GM12878 (cell line): ENCODE results near the gene NLRC5. TPM values are rescaled to one million over a fixed set of nuclear protein-coding genes. Genes with fewer than 3 reads are reported as not detected.

ENCODE experiments used
- ATAC-seq: fragments of 200-7000 bp; cut with Tn5 transposase; 3 replicates; pipeline ENCODE4 v1.9.1; 2020; ENCODE audit warnings: mild to moderate bottlenecking, moderate library complexity
- BruUV-seq: library from RNA; stranded (reverse); fragments of 400-500 nt; replicated peaks from 2 replicates; lab custom pipeline; 2021; lab: Mats Ljungman, UMichigan
- CTCF ChIA-PET: fragments of 300-600 bp; sonication (Branson Sonifier 250); formaldehyde crosslinking; extraction: SDS; loops from one replicate; lab custom pipeline; 2021; ENCODE audit warnings: inconsistent platforms; lab: Yijun Ruan, JAX
- POLR2A ChIA-PET: fragments of 350-600 bp; formaldehyde crosslinking; extraction: SDS; loops from one replicate; lab custom pipeline; 2021; ENCODE audit warnings: inconsistent platforms; lab: Charles Lee
- RAD21 ChIA-PET: fragments of 300-600 bp; sonication (Branson Sonifier 250); formaldehyde crosslinking; loops from one replicate; lab custom pipeline; 2023; ENCODE audit warnings: antibody characterized with exemption; ENCODE audit not compliant: unreplicated experiment; lab: Charles Lee
- SMC1A ChIA-PET: fragments of 300-600 bp; sonication (Branson Sonifier 250); formaldehyde crosslinking; loops from one replicate; lab custom pipeline; 2023; ENCODE audit not compliant: unreplicated experiment, uncharacterized antibody; lab: Charles Lee
- DNase-seq: peaks from one replicate; pipeline ENCODE4 v3.0.0-alpha.2; 2011; ENCODE audit warnings: low read depth, low spot score
- FAIRE-seq: peaks from 3 replicates; lab custom pipeline; 2011; peaks lifted over from hg19 to GRCh38; lab: Jason Lieb, UNC
- H2AFZ ChIP-seq: 2 replicates; pipeline ENCODE4 v1.6.0; 2011; ENCODE audit warnings: low read depth, low read length, control low read depth; ENCODE audit not compliant: control insufficient read depth
- H3K27ac ChIP-seq: 2 replicates; pipeline ENCODE4 v1.5.1; 2011; ENCODE audit warnings: control low read depth; ENCODE audit not compliant: control insufficient read depth, insufficient read depth
- H3K27me3 ChIP-seq, 2 experiments: replicated peaks in 1 of 2; 2 replicates each; pipeline versions ENCODE4 v1.6.0 to v1.6.1; 2011; ENCODE audit warnings: low read length in 1 of 2; ENCODE audit not compliant: control insufficient read depth in 2 of 2, insufficient read depth in 2 of 2
- H3K36me3 ChIP-seq, 2 experiments: 2 replicates each; pipeline ENCODE4 v1.5.1; 2011; ENCODE audit warnings: low read length in 1 of 2; ENCODE audit not compliant: control insufficient read depth in 2 of 2, insufficient read depth in 2 of 2
- H3K4me1 ChIP-seq: 2 replicates; pipeline ENCODE4 v1.6.1; 2011; ENCODE audit warnings: mild to moderate bottlenecking, low read length, moderate library complexity, mixed read lengths; ENCODE audit not compliant: control insufficient read depth, insufficient read depth
- H3K4me2 ChIP-seq: 2 replicates; pipeline ENCODE4 v1.6.0; 2011; ENCODE audit warnings: control low read depth; ENCODE audit not compliant: control insufficient read depth, insufficient read depth
- H3K4me3 ChIP-seq: fragments of 200-600 bp; sonication (generic); 2 replicates; pipeline ENCODE4 v1.5.1; 2016
- H3K79me2 ChIP-seq: 2 replicates; pipeline ENCODE4 v1.6.0; 2011; ENCODE audit warnings: low read length; ENCODE audit not compliant: control insufficient read depth, insufficient read depth
- H3K9ac ChIP-seq: 2 replicates; pipeline ENCODE4 v1.8.0; 2011; ENCODE audit warnings: low read length, control low read depth, mixed read lengths; ENCODE audit not compliant: control insufficient read depth, insufficient read depth
- H3K9me3 ChIP-seq: replicated peaks from 3 replicates; pipeline ENCODE4 v1.5.1; 2011; ENCODE audit warnings: mild to moderate bottlenecking, low read length; ENCODE audit not compliant: control insufficient read depth, insufficient read depth
- H4K20me1 ChIP-seq: 2 replicates; pipeline ENCODE4 v1.6.0; 2011; ENCODE audit not compliant: control insufficient read depth, insufficient read depth
- ASH2L ChIP-seq: fragments of 300-600, 200-600 bp; sonication (generic); IDR thresholded peaks from 2 replicates; pipeline ENCODE4 v1.6.1; 2017; ENCODE audit warnings: low read depth, mild to moderate bottlenecking, borderline replicate concordance
- CBX3 ChIP-seq: fragments of 200-600 bp; sonication (generic); IDR thresholded peaks from 2 replicates; pipeline ENCODE4 v1.6.1; 2016; ENCODE audit warnings: low read depth, borderline replicate concordance
- E2F4 ChIP-seq: IDR thresholded peaks from 2 replicates; pipeline ENCODE4 v1.6.1; 2012; ENCODE audit warnings: low read depth, low read length, improper control_type of control experiment
- EGR1 ChIP-seq, 2 experiments: IDR thresholded peaks; 1 replicate in 1 of 2; 2 replicates in 1 of 2; pipeline ENCODE4 v1.6.1; 2011 to 2012; ENCODE audit warnings: low read depth in 2 of 2, low read length in 2 of 2, borderline replicate concordance in 1 of 2, mild to moderate bottlenecking in 1 of 2, moderate library complexity in 1 of 2
- ETV6 ChIP-seq, 2 experiments: fragments of 450-650 bp in 1 of 2; IDR thresholded peaks in 1 of 2; conservative IDR thresholded peaks in 1 of 2; 2 replicates each; pipeline ENCODE4 v1.6.1; 2014; ENCODE audit warnings: antibody characterized with exemption in 1 of 2, borderline replicate concordance in 1 of 2, low read depth in 1 of 2, mild to moderate bottlenecking in 1 of 2, moderate library complexity in 1 of 2
- GATAD2B ChIP-seq: fragments of 450-650 bp; conservative IDR thresholded peaks from 2 replicates; pipeline ENCODE4 v1.6.1; 2017; ENCODE audit warnings: low read depth, mild to moderate bottlenecking, moderate library complexity
- HSF1 ChIP-seq: fragments of 150-350 bp; IDR thresholded peaks from 2 replicates; pipeline ENCODE4 v1.6.1; 2014; ENCODE audit warnings: mild to moderate bottlenecking, low read depth, low read length
- IRF5 ChIP-seq: fragments of 450-650 bp; IDR thresholded peaks from 2 replicates; pipeline ENCODE4 v1.6.1; 2017; ENCODE audit warnings: borderline replicate concordance
- MLLT1 ChIP-seq: fragments of 450-650 bp; IDR thresholded peaks from 2 replicates; pipeline ENCODE4 v1.6.1; 2016; ENCODE audit warnings: mild to moderate bottlenecking
- MYC ChIP-seq: IDR thresholded peaks from 2 replicates; pipeline ENCODE4 v1.6.1; 2011; ENCODE audit warnings: mild to moderate bottlenecking, low read length, moderate library complexity, inconsistent platforms; ENCODE audit not compliant: insufficient read depth, insufficient replicate concordance, insufficient read length, severe bottlenecking
- SMC3 ChIP-seq: IDR thresholded peaks from 2 replicates; pipeline ENCODE4 v1.6.1; 2011; ENCODE audit warnings: low read length, improper control_type of control experiment, borderline replicate concordance
- SREBF1 ChIP-seq: IDR thresholded peaks from 2 replicates; pipeline ENCODE4 v1.6.1; 2012; ENCODE audit warnings: mild to moderate bottlenecking, low read length
- TCF12 ChIP-seq: IDR thresholded peaks from 2 replicates; pipeline ENCODE4 v1.6.1; 2011; ENCODE audit warnings: low read depth, mild to moderate bottlenecking, low read length
- WRNIP1 ChIP-seq: IDR thresholded peaks from 2 replicates; pipeline ENCODE4 v1.6.1; 2011; ENCODE audit warnings: low read depth, low read length, improper control_type of control experiment, borderline replicate concordance
- in situ Hi-C: fragments of 300-500 bp; cut with MboI; formaldehyde crosslinking; loops from 9 replicates; pipeline ENCODE4 v1.14.3; 2018; ENCODE audit warnings: mixed read lengths
- intact Hi-C: fragments of 100-400 bp; cut with micrococcal nuclease; formaldehyde crosslinking; loops from one replicate; pipeline ENCODE4 v1.14.2; 2022; ENCODE audit not compliant: unreplicated experiment
- polyA plus RNA-seq, 11 experiments: library from polyadenylated mRNA; depleted of rRNA in 4 of 11; unstranded in 6 of 11; stranded (reverse) in 5 of 11; fragments of >200 nt; fragmentation: Nextera tagmentation in 4 of 11; fragmentation: Illumina TruSeq in 1 of 11; extraction: Ambion mirVana in 4 of 11; extraction: Trizol in 1 of 11; gene quantifications; 1 replicate in 1 of 11; 2 replicates in 10 of 11; pipeline versions ENCODE4 v1.2.1 to v1.2.3, GENCODE V29; 2011 to 2016; ENCODE audit warnings: inconsistent platforms in 2 of 11, missing spikeins in 2 of 11, low read depth in 1 of 11
- total RNA-seq, 4 experiments: library from RNA; depleted of rRNA in 3 of 4; stranded (reverse); fragments of >200 nt in 3 of 4; fragmentation: Illumina TruSeq in 1 of 4; extraction: Trizol in 1 of 4; gene quantifications; 2 replicates each; pipeline versions ENCODE4 v1.2.1 to v1.2.3, GENCODE V29; 2013 to 2021

Gene NLRC5
- total and polyA plus RNA-seq, 10 of the 15 experiments (the other 5 are each of a cell fraction or from before 2014, with no cell fraction given) = 13.1 to 105 (median 57.3) TPM

GRCh38 chr16:57032346-57032745 is 43.0 kb downstream of the NLRC5 start:
- H3K4me3 ChIP-seq = no peak overlapping the region
- TF ChIP-seq ASH2L = no peak
- TF ChIP-seq MYC = no peak
- no peak for TF ChIP-seq SMC3
- TF ChIP-seq IRF5 = no peak
- no peak for TF ChIP-seq E2F4
- no peak for TF ChIP-seq GATAD2B
- TF ChIP-seq SREBF1 = no peak
- no peak for TF ChIP-seq EGR1 (IDR thresholded peaks at IDR 0.05; ENCODE audit: borderline replicate concordance in 1 of 2, low read depth in 2 of 2, low read length in 2 of 2)
- TF ChIP-seq ETV6 (conservative IDR thresholded peaks at IDR 0.05 in 1 of 2, IDR thresholded peaks at IDR 0.05 in 1 of 2; ENCODE audit: borderline replicate concordance in 1 of 2, low read depth in 1 of 2) = no peak
- TF ChIP-seq WRNIP1 = no peak
- TF ChIP-seq TCF12 = no peak
- no peak for TF ChIP-seq HSF1
- TF ChIP-seq MLLT1 = no peak
- TF ChIP-seq CBX3 = no peak
- H3K4me1 ChIP-seq = peaks cover under 1% of the 10 kb centered on the region; the same call in 1 of the 2 replicates
- peaks cover 4 to 8% of the 10 kb centered on the region in 2 experiments for H3K36me3 ChIP-seq
- ATAC-seq (no peak), FAIRE-seq (no peak), DNase-seq (no peak)
- BruUV-seq = no TSS peak
- H4K20me1 ChIP-seq = no peaks in the 10 kb centered on the region
- H3K9ac ChIP-seq = no peak overlapping the region
- SMC1A ChIA-PET = interaction anchor here (0.7 to 2.7 kb wide), 6 partner anchors 9 to 69 kb away, joined by 3 to 11 read pairs (median 4); no protein-coding TSS in a partner anchor
- no peaks in the 10 kb centered on the region for H3K9me3 ChIP-seq
- no peak overlapping the region for H3K27ac ChIP-seq
- no peaks in the 10 kb centered on the region for H3K27me3 ChIP-seq
- POLR2A ChIA-PET = interaction anchor here (0.6 to 1.2 kb wide), 3 partner anchors 12 to 392 kb away, joined by 3 to 4 read pairs (median 3); no protein-coding TSS in a partner anchor
- in situ Hi-C loops (no loop called here), intact Hi-C loops (no loop called here)
- CTCF ChIA-PET = interaction anchor here (0.7 to 2.1 kb wide), 5 partner anchors 14 to 211 kb away, joined by 3 to 7 read pairs (median 4); no protein-coding TSS in a partner anchor
- RAD21 ChIA-PET = interaction anchor here (1.1 to 1.3 kb wide), 2 partner anchors 9 to 13 kb away, joined by 3 read pairs; no protein-coding TSS in a partner anchor
- no peak overlapping the region for H3K4me2 ChIP-seq
- H2AFZ ChIP-seq = no peak overlapping the region
- no peaks in the 10 kb centered on the region for H3K79me2 ChIP-seq
